OCI-LY1 (cell line): ENCODE results near the gene MUS81.

Experiments used
- H2AFZ ChIP-seq: fragments of 200-600 bp; sonication (generic), shearing (Covaris generic); 2 replicates; pipeline ENCODE4 v1.6.0; 2014; ENCODE audit warnings: antibody characterized with exemption, mild to moderate bottlenecking, low read length
- H3F3A ChIP-seq: fragments of 200-600 bp; sonication (generic), shearing (Covaris generic); 2 replicates; pipeline ENCODE4 v1.6.0; 2014; ENCODE audit warnings: mild to moderate bottlenecking, antibody characterized with exemption, low read length, moderate library complexity; ENCODE audit not compliant: insufficient read depth
- H3K27ac ChIP-seq: fragments of 200-600 bp; sonication (generic); 2 replicates; pipeline ENCODE4 v1.5.1; 2014; ENCODE audit warnings: low read length, mixed run types, mild to moderate bottlenecking, low read depth; ENCODE audit not compliant: poor library complexity, severe bottlenecking
- H3K27me3 ChIP-seq: fragments of 200-600 bp; sonication (generic); 2 replicates; pipeline ENCODE4 v1.6.0; 2014; ENCODE audit warnings: antibody characterized with exemption, mild to moderate bottlenecking, low read length, moderate library complexity; ENCODE audit not compliant: insufficient read depth
- H3K36me3 ChIP-seq: fragments of 200-600 bp; sonication (generic); 2 replicates; pipeline ENCODE4 v1.6.1; 2014; ENCODE audit warnings: mild to moderate bottlenecking, antibody characterized with exemption, low read length, moderate library complexity, mixed read lengths; ENCODE audit not compliant: insufficient read depth
- H3K4me1 ChIP-seq: fragments of 200-600 bp; sonication (generic); 2 replicates; pipeline ENCODE4 v1.5.1; 2014; ENCODE audit warnings: mild to moderate bottlenecking, low read length, moderate library complexity; ENCODE audit not compliant: insufficient read depth, severe bottlenecking
- H3K4me2 ChIP-seq: fragments of 200-600 bp; sonication (generic), shearing (Covaris generic); 2 replicates; pipeline ENCODE4 v1.6.1; 2014; ENCODE audit warnings: low read length
- H3K4me3 ChIP-seq: fragments of 200-600 bp; sonication (generic); 2 replicates; pipeline ENCODE4 v1.5.1; 2014; ENCODE audit warnings: low read length, low read depth, mild to moderate bottlenecking, mixed read lengths; ENCODE audit not compliant: poor library complexity, severe bottlenecking
- H3K79me2 ChIP-seq: fragments of 200-600 bp; shearing (Covaris generic); 2 replicates; pipeline ENCODE4 v1.6.1; 2016; ENCODE audit warnings: mixed run types, low read length, mixed read lengths; ENCODE audit not compliant: insufficient read depth
- H3K9ac ChIP-seq: fragments of 200-600 bp; sonication (generic), shearing (Covaris generic); 2 replicates; pipeline ENCODE4 v1.6.1; 2014; ENCODE audit warnings: mild to moderate bottlenecking, low read length, mixed read lengths
- H3K9me2 ChIP-seq: fragments of 200-600 bp; sonication (generic), shearing (Covaris generic); 2 replicates; pipeline ENCODE4 v1.6.1; 2014; ENCODE audit warnings: low read depth, mild to moderate bottlenecking, low read length, mixed read lengths
- H3K9me3 ChIP-seq: fragments of 200-600 bp; shearing (Covaris generic); 2 replicates; pipeline ENCODE4 v1.6.1; 2014; ENCODE audit warnings: low read length, mixed read lengths
- H4K20me1 ChIP-seq: fragments of 200-600 bp; sonication (generic), shearing (Covaris generic); 2 replicates; pipeline ENCODE4 v1.6.0; 2016; ENCODE audit warnings: mild to moderate bottlenecking, low read length; ENCODE audit not compliant: insufficient read depth
- EZH2 ChIP-seq: fragments of 200-600 bp; sonication (generic), shearing (Covaris generic); IDR thresholded peaks from 2 replicates; pipeline ENCODE4 v1.8.0; 2017; ENCODE audit warnings: borderline replicate concordance, mixed run types, mild to moderate bottlenecking, antibody characterized with exemption, low read length, moderate library complexity, mixed read lengths
- TF ChIP-seq, protein P1 (sequence below): fragments of 200-600 bp; sonication (generic), shearing (Covaris generic); IDR thresholded peaks from 2 replicates; pipeline ENCODE4 v1.5.1; 2017; ENCODE audit warnings: mild to moderate bottlenecking, antibody characterized with exemption, low read length, moderate library complexity, mixed read lengths

MUS81 gene

DNA sequence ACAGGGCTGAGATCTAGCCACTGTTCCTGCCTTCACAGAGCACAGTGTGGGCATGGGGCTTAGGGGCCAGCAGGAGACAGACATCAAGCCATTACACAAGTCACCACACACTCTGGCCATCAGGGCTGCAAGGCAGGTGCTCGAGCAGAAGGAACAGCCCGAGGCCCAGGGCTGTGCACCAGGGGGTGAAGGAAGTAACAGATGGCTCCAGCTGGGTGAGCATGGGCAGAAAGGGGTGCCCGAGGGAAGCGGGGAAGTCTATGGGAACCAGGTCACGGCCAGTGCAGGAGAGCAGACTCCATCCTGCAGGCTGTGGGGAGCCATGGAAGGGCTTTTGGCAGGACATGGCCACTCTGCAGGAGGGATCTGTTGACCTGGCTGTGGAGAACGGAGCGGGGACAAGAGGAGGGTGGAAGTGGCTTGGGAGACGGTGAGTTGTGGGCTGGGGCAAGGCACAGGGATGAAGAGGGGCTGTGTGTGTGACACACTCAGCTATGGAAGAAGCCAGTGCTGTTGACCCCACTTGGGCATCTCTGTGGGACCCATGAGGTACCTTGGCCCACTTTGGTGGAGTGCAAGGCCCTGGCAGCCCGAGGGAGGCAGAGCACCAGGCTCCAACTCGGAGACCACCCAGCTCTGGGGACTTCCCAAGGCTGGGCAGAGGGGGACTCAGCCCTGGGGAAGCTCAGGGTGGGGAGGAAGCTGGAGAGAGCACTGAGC lies 55.0 kb downstream of the MUS81 start:
- no peak overlapping the region for H3K4me2 ChIP-seq
- H3K4me3 ChIP-seq, result no peak overlapping the region
- H3K9ac ChIP-seq, result no peak overlapping the region
- no peaks in the 10 kb centered on the region for H3K36me3 ChIP-seq
- H3F3A ChIP-seq, result no peaks in the 10 kb centered on the region
- peaks cover 18% of the 10 kb centered on the region for H3K4me1 ChIP-seq
- H2AFZ ChIP-seq, result no peak overlapping the region
- H3K9me2 ChIP-seq, result no peaks in the 10 kb centered on the region
- no peak overlapping the region for H3K27ac ChIP-seq
- H3K9me3 ChIP-seq, result no peaks in the 10 kb centered on the region
- H4K20me1 ChIP-seq, result no peaks in the 10 kb centered on the region
- no peak for TF ChIP-seq EZH2
- H3K79me2 ChIP-seq, result no peaks in the 10 kb centered on the region
- peaks cover 5% of the 10 kb centered on the region; the same call in 1 of the 2 replicates for H3K27me3 ChIP-seq

DNA sequence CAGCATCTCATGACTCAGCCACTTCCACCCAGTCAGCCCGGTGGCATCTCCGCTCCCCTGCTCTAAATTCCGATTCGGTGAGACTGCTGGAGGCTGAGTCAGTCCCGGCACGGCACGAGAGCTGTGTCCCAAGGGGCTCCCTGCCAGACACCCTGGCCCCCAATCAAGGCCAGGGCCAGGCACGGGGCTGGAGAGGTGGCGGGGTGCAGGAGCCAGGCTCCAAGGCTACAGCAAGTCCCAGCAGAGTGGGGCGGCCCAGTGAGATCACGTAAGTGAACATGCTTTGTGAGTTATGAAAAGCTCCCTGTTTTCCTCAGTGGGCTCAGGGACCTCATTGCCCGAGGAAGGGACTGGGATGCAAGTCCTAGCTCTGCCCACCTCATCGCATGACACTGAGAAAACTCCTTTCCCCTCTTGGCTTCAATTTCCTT lies 55.6 kb downstream of the MUS81 start:
- Histone ChIP-seq H3K4me2 (no peak overlapping the region), H3K27ac (no peak overlapping the region)

More for the DNA sequence above, 55.6 kb downstream of the MUS81 start:
- Histone ChIP-seq H3K27me3 (no peaks in the 10 kb centered on the region), H2AFZ (no peak overlapping the region), H4K20me1 (no peaks in the 10 kb centered on the region), H3K9ac (no peak overlapping the region), H3K4me1 (peaks cover 24% of the 10 kb centered on the region), H3K9me3 (no peaks in the 10 kb centered on the region), H3F3A (no peaks in the 10 kb centered on the region), H3K36me3 (no peaks in the 10 kb centered on the region), H3K79me2 (no peaks in the 10 kb centered on the region), H3K4me3 (no peak overlapping the region), H3K9me2 (no peaks in the 10 kb centered on the region)
- TF ChIP-seq EZH2, result no peak
- TF ChIP-seq, protein P1, sequence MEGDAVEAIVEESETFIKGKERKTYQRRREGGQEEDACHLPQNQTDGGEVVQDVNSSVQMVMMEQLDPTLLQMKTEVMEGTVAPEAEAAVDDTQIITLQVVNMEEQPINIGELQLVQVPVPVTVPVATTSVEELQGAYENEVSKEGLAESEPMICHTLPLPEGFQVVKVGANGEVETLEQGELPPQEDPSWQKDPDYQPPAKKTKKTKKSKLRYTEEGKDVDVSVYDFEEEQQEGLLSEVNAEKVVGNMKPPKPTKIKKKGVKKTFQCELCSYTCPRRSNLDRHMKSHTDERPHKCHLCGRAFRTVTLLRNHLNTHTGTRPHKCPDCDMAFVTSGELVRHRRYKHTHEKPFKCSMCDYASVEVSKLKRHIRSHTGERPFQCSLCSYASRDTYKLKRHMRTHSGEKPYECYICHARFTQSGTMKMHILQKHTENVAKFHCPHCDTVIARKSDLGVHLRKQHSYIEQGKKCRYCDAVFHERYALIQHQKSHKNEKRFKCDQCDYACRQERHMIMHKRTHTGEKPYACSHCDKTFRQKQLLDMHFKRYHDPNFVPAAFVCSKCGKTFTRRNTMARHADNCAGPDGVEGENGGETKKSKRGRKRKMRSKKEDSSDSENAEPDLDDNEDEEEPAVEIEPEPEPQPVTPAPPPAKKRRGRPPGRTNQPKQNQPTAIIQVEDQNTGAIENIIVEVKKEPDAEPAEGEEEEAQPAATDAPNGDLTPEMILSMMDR, result no peak
